ENCODE results near the gene PARPBP.
"Not testable (repeated sequence)": the region's sequence is repeated elsewhere in the genome, so short reads cannot be mapped to it uniquely, and the experiment has no call there.

Gene PARPBP

GRCh38 chr12:102110782-102111181 lies 9.2 kb upstream of the PARPBP start:
- Histone ChIP-seq H3K9me3 (ENCODE audit: control insufficient read depth in 1 of 2, low read length in 2 of 2) (peaks cover 8 to 9% of the 10 kb centered on the region in 2 donors), H3K4me3 (ENCODE audit: low read depth in 1 of 2, low read length in 2 of 2) (no peak overlapping the region), H3K4me1 (ENCODE audit: control insufficient read depth in 1 of 2, insufficient read depth in 2 of 2, low read length in 2 of 2) (no peaks in the 10 kb centered on the region), H3K9ac (ENCODE audit: low read depth in 1 of 2, low read length in 2 of 2) (no peak overlapping the region), H3K27ac (ENCODE audit: low read depth, low read length) (no peak overlapping the region), H3K27me3 (ENCODE audit: control insufficient read depth in 1 of 2, insufficient read depth in 2 of 2, low read length in 2 of 2) (no peaks in the 10 kb centered on the region), H3K36me3 (ENCODE audit: control insufficient read depth in 1 of 2, insufficient read depth in 2 of 2, low read length in 2 of 2) (peaks cover 8 to 45% of the 10 kb centered on the region in 2 donors)

GRCh38 chr12:102114212-102114611 lies 5.8 kb upstream of the PARPBP start:
- H3K36me3 ChIP-seq (ENCODE audit: control insufficient read depth in 1 of 2, insufficient read depth in 2 of 2, low read length in 2 of 2): peaks cover 0 to 15% of the 10 kb centered on the region in 2 donors
- peaks cover 4 to 5% of the 10 kb centered on the region in 2 donors for H3K4me1 ChIP-seq (ENCODE audit: control insufficient read depth in 1 of 2, insufficient read depth in 2 of 2, low read length in 2 of 2)
- H3K27me3 ChIP-seq (ENCODE audit: control insufficient read depth in 1 of 2, insufficient read depth in 2 of 2, low read length in 2 of 2): no peaks in the 10 kb centered on the region
- H3K9ac ChIP-seq (ENCODE audit: low read depth in 1 of 2, low read length in 2 of 2): no peak overlapping the region
- H3K4me3 ChIP-seq (ENCODE audit: low read depth in 1 of 2, low read length in 2 of 2): no peak overlapping the region
- H3K9me3 ChIP-seq (ENCODE audit: control insufficient read depth in 1 of 2, low read length in 2 of 2): no peaks in the 10 kb centered on the region
- H3K27ac ChIP-seq (ENCODE audit: low read depth, low read length): no peak overlapping the region

GRCh38 chr12:102116392-102116791 lies 3.6 kb upstream of the PARPBP start:
- H3K9ac ChIP-seq (ENCODE audit: low read depth in 1 of 2, low read length in 2 of 2): no peak overlapping the region
- H3K27ac ChIP-seq (ENCODE audit: low read depth, low read length): no peak overlapping the region
- H3K4me3 ChIP-seq (ENCODE audit: low read depth in 1 of 2, low read length in 2 of 2): no peak overlapping the region
- H3K4me1 ChIP-seq (ENCODE audit: control insufficient read depth in 1 of 2, insufficient read depth in 2 of 2, low read length in 2 of 2): peaks cover 10 to 16% of the 10 kb centered on the region in 2 donors
- H3K36me3 ChIP-seq (ENCODE audit: control insufficient read depth in 1 of 2, insufficient read depth in 2 of 2, low read length in 2 of 2): peaks cover 0 to 2% of the 10 kb centered on the region in 2 donors
- no peaks in the 10 kb centered on the region for H3K27me3 ChIP-seq (ENCODE audit: control insufficient read depth in 1 of 2, insufficient read depth in 2 of 2, low read length in 2 of 2)
- no peaks in the 10 kb centered on the region for H3K9me3 ChIP-seq (ENCODE audit: control insufficient read depth in 1 of 2, low read length in 2 of 2)

- H3K27ac ChIP-seq (ENCODE audit: low read depth, low read length): no peak overlapping the region
- no peaks in the 10 kb centered on the region for H3K9me3 ChIP-seq (ENCODE audit: control insufficient read depth in 1 of 2, low read length in 2 of 2)
- peak overlapping the region; percentile 18 to 95 for H3K4me3 ChIP-seq (ENCODE audit: low read depth in 1 of 2, low read length in 2 of 2)
- no peaks in the 10 kb centered on the region for H3K27me3 ChIP-seq (ENCODE audit: control insufficient read depth in 1 of 2, insufficient read depth in 2 of 2, low read length in 2 of 2)
- H3K9ac ChIP-seq (ENCODE audit: low read depth in 1 of 2, low read length in 2 of 2): peak overlapping the region in 1 of 2 donors; percentile 91
- no peaks in the 10 kb centered on the region for H3K36me3 ChIP-seq (ENCODE audit: control insufficient read depth in 1 of 2, insufficient read depth in 2 of 2, low read length in 2 of 2)
- H3K4me1 ChIP-seq (ENCODE audit: control insufficient read depth in 1 of 2, insufficient read depth in 2 of 2, low read length in 2 of 2): peaks cover 10 to 16% of the 10 kb centered on the region in 2 donors
Measured at GRCh38 chr12:102118874-102119273, 1.1 kb upstream of the PARPBP start.

- Histone ChIP-seq H3K27me3 (ENCODE audit: control insufficient read depth in 1 of 2, insufficient read depth in 2 of 2, low read length in 2 of 2) (no peaks in the 10 kb centered on the region), H3K4me1 (ENCODE audit: control insufficient read depth in 1 of 2, insufficient read depth in 2 of 2, low read length in 2 of 2) (peaks cover 10 to 16% of the 10 kb centered on the region in 2 donors), H3K4me3 (ENCODE audit: low read depth in 1 of 2, low read length in 2 of 2) (peak overlapping the region; percentile 95), H3K9ac (ENCODE audit: low read depth in 1 of 2, low read length in 2 of 2) (peak overlapping the region; percentile 91 to 92), H3K9me3 (ENCODE audit: control insufficient read depth in 1 of 2, low read length in 2 of 2) (no peaks in the 10 kb centered on the region), H3K27ac (ENCODE audit: low read depth, low read length) (no peak overlapping the region), H3K36me3 (ENCODE audit: control insufficient read depth in 1 of 2, insufficient read depth in 2 of 2, low read length in 2 of 2) (no peaks in the 10 kb centered on the region)
Measured at GRCh38 chr12:102120564-102120873, 536 bp downstream of the PARPBP start.

GRCh38 chr12:102120886-102121285 lies 903 bp downstream of the PARPBP start:
- peak overlapping the region; percentile 95 for H3K4me3 ChIP-seq (ENCODE audit: low read depth in 1 of 2, low read length in 2 of 2)

GRCh38 chr12:102121328-102121727 lies 1.3 kb downstream of the PARPBP start:
- H3K27me3 ChIP-seq (ENCODE audit: control insufficient read depth in 1 of 2, insufficient read depth in 2 of 2, low read length in 2 of 2); H3K27ac ChIP-seq (ENCODE audit: low read depth, low read length); H3K9ac ChIP-seq (ENCODE audit: low read depth in 1 of 2, low read length in 2 of 2); H3K36me3 ChIP-seq (ENCODE audit: control insufficient read depth in 1 of 2, insufficient read depth in 2 of 2, low read length in 2 of 2); H3K9me3 ChIP-seq (ENCODE audit: control insufficient read depth in 1 of 2, low read length in 2 of 2): not testable (repeated sequence)
- peak overlapping the region in 1 of 2 donors; percentile 95 for H3K4me3 ChIP-seq (ENCODE audit: low read depth in 1 of 2, low read length in 2 of 2)
- H3K4me1 ChIP-seq (ENCODE audit: control insufficient read depth in 1 of 2, insufficient read depth in 2 of 2, low read length in 2 of 2): peaks cover 10 to 16% of the 10 kb centered on the region in 2 donors

More at GRCh38 chr12:102120886-102121285, 903 bp downstream of the PARPBP start:
- H3K4me1 ChIP-seq (ENCODE audit: control insufficient read depth in 1 of 2, insufficient read depth in 2 of 2, low read length in 2 of 2): peaks cover 10 to 16% of the 10 kb centered on the region in 2 donors
- no peaks in the 10 kb centered on the region for H3K9me3 ChIP-seq (ENCODE audit: control insufficient read depth in 1 of 2, low read length in 2 of 2)
- no peaks in the 10 kb centered on the region for H3K36me3 ChIP-seq (ENCODE audit: control insufficient read depth in 1 of 2, insufficient read depth in 2 of 2, low read length in 2 of 2)
- H3K27ac ChIP-seq (ENCODE audit: low read depth, low read length): no peak overlapping the region
- H3K9ac ChIP-seq (ENCODE audit: low read depth in 1 of 2, low read length in 2 of 2): no peak overlapping the region
- H3K27me3 ChIP-seq (ENCODE audit: control insufficient read depth in 1 of 2, insufficient read depth in 2 of 2, low read length in 2 of 2): no peaks in the 10 kb centered on the region

- not testable (repeated sequence) for H3K9ac ChIP-seq (ENCODE audit: low read depth in 1 of 2, low read length in 2 of 2); H3K4me3 ChIP-seq (ENCODE audit: low read depth in 1 of 2, low read length in 2 of 2); H3K27ac ChIP-seq (ENCODE audit: low read depth, low read length); H3K9me3 ChIP-seq (ENCODE audit: control insufficient read depth in 1 of 2, low read length in 2 of 2); H3K36me3 ChIP-seq (ENCODE audit: control insufficient read depth in 1 of 2, insufficient read depth in 2 of 2, low read length in 2 of 2); H3K27me3 ChIP-seq (ENCODE audit: control insufficient read depth in 1 of 2, insufficient read depth in 2 of 2, low read length in 2 of 2); H3K4me1 ChIP-seq (ENCODE audit: control insufficient read depth in 1 of 2, insufficient read depth in 2 of 2, low read length in 2 of 2)
Measured at GRCh38 chr12:102130720-102131119, 10.7 kb downstream of the PARPBP start.

- H3K4me1 ChIP-seq (ENCODE audit: control insufficient read depth in 1 of 2, insufficient read depth in 2 of 2, low read length in 2 of 2); H3K27ac ChIP-seq (ENCODE audit: low read depth, low read length); H3K4me3 ChIP-seq (ENCODE audit: low read depth in 1 of 2, low read length in 2 of 2); H3K36me3 ChIP-seq (ENCODE audit: control insufficient read depth in 1 of 2, insufficient read depth in 2 of 2, low read length in 2 of 2); H3K9ac ChIP-seq (ENCODE audit: low read depth in 1 of 2, low read length in 2 of 2); H3K27me3 ChIP-seq (ENCODE audit: control insufficient read depth in 1 of 2, insufficient read depth in 2 of 2, low read length in 2 of 2); H3K9me3 ChIP-seq (ENCODE audit: control insufficient read depth in 1 of 2, low read length in 2 of 2): not testable (repeated sequence)
Measured at GRCh38 chr12:102131442-102131841, 11.5 kb downstream of the PARPBP start.

- not testable (repeated sequence) for H3K27ac ChIP-seq (ENCODE audit: low read depth, low read length); H3K9ac ChIP-seq (ENCODE audit: low read depth in 1 of 2, low read length in 2 of 2); H3K4me3 ChIP-seq (ENCODE audit: low read depth in 1 of 2, low read length in 2 of 2); H3K9me3 ChIP-seq (ENCODE audit: control insufficient read depth in 1 of 2, low read length in 2 of 2); H3K36me3 ChIP-seq (ENCODE audit: control insufficient read depth in 1 of 2, insufficient read depth in 2 of 2, low read length in 2 of 2); H3K27me3 ChIP-seq (ENCODE audit: control insufficient read depth in 1 of 2, insufficient read depth in 2 of 2, low read length in 2 of 2); H3K4me1 ChIP-seq (ENCODE audit: control insufficient read depth in 1 of 2, insufficient read depth in 2 of 2, low read length in 2 of 2)
Measured at GRCh38 chr12:102137619-102138018, 17.6 kb downstream of the PARPBP start.

GRCh38 chr12:102142866-102143373 lies 22.9 kb downstream of the PARPBP start:
- H3K36me3 ChIP-seq (ENCODE audit: control insufficient read depth in 1 of 2, insufficient read depth in 2 of 2, low read length in 2 of 2); H3K9me3 ChIP-seq (ENCODE audit: control insufficient read depth in 1 of 2, low read length in 2 of 2); H3K27me3 ChIP-seq (ENCODE audit: control insufficient read depth in 1 of 2, insufficient read depth in 2 of 2, low read length in 2 of 2): not testable (repeated sequence)

More at GRCh38 chr12:102142866-102143373, 22.9 kb downstream of the PARPBP start:
- not testable (repeated sequence) for H3K4me1 ChIP-seq (ENCODE audit: control insufficient read depth in 1 of 2, insufficient read depth in 2 of 2, low read length in 2 of 2); H3K27ac ChIP-seq (ENCODE audit: low read depth, low read length); H3K9ac ChIP-seq (ENCODE audit: low read depth in 1 of 2, low read length in 2 of 2); H3K4me3 ChIP-seq (ENCODE audit: low read depth in 1 of 2, low read length in 2 of 2)

Data from duodenal mucosa (tissue), 2 donors.